ENCODE data around the gene MVB12B.
"Not testable (repeated sequence)": the region's sequence is repeated elsewhere in the genome, so short reads cannot be mapped to it uniquely, and the experiment has no call there.

The MVB12B gene

GRCh38 chr9:126326228-126327005 lies at the start of gene MVB12B:
Gene MVB12B (plus strand): TSS chr9:126326829. CDS start chr9:126326930, 101 bp downstream.
- peak; percentile 24 for DNase-seq

DNA sequence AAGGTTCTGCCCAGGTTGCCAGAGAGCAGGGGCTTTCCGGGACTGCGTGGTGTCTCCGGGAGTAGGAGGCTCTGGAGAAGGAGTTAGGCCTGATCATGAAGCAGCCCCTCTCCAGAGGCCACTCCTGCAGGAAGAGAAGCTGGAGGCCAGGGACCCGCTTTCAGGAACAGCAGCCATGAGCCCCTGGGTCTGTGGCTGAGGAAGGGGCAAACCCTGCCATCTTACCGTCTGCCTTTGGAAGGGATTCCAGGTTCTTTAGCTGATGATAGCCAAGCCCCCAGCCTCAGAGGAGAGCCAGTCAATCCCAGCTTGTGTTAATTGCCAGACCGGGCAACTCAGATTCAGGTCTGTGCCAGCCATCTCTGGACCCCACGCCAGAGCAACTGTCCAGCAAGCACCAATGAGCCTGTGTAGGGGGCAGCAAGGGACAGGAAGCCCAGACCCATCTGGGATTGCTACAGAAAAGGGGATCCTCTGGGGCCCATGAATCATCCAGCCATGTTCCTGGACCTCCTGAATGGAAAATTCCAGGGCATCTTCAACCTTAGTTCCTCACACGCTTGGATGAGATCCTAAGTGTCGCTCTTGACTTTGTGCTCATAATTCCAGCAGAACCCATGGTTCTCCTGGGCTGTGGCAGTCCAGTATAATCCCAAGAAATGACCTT lies 42.7 kb upstream of the MVB12B start:
- no peak for DNase-seq

- not testable (repeated sequence) for DNase-seq
Measured at GRCh38 chr9:126285652-126286051, 41.0 kb upstream of the MVB12B start.

- no peak for DNase-seq
Measured at GRCh38 chr9:126287166-126287866, 39.3 kb upstream of the MVB12B start.

DNA sequence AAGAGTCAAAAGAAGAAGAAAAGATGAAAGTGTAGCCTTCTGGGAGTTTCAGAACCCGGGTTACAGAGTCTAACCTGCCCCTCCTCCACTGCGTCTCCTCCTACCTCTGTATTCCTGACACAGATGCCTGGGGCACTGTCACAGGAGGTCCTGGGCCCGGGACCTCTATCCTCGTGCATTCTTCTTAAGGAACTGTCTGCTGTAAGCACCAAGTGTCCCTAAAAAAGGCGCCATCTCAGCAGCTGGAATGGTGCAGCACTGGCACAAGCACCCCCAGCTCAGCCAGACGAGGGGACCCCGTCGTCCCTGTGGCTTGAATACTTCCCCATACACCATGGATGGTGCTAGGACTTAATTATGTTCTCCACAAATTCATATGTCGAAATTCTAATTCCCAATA lies 35.8 kb upstream of the MVB12B start:
- DNase-seq, result no peak

- DNase-seq, result no peak
Measured at GRCh38 chr9:126291925-126292324, 34.7 kb upstream of the MVB12B start.

DNA sequence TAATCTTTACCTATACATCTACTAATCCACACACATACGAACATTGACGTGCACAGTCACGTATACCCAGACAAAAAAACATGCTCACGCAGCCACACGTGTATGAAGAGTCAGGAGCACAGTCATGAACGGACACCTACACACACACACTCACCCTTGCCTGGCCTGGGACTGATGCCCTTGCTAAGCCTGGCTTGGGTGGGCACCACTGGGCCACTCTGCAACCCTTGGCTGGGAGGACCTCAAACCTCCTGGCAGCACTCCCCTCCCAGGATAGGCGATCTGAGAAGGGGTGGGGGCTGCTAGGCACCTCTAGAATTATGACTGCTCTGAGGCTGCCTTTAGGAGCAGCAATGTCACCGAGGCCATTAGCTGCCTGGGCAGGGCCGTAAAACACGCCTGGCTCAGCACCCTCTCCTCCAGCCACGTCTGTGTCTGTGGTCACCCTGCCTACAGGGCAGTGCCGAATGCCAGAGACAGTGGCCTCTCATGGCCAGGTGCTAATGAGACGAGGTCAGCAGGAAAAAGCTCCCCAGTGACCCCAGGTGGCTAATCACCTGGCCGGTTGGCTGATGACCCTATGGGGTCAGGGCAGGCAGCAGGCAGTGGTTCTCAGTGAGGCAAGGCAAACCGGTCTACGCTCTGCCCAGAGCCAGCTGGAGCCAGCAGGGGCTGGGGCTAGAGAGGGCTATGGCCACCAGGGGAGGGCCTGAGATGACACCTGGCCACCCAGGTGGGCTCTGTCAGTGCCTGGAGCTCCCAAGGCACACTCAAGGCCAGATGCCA lies 33.7 kb upstream of the MVB12B start:
- no peak for DNase-seq

- DNase-seq, result no peak
Measured at GRCh38 chr9:126293522-126293889, 33.1 kb upstream of the MVB12B start.

DNA sequence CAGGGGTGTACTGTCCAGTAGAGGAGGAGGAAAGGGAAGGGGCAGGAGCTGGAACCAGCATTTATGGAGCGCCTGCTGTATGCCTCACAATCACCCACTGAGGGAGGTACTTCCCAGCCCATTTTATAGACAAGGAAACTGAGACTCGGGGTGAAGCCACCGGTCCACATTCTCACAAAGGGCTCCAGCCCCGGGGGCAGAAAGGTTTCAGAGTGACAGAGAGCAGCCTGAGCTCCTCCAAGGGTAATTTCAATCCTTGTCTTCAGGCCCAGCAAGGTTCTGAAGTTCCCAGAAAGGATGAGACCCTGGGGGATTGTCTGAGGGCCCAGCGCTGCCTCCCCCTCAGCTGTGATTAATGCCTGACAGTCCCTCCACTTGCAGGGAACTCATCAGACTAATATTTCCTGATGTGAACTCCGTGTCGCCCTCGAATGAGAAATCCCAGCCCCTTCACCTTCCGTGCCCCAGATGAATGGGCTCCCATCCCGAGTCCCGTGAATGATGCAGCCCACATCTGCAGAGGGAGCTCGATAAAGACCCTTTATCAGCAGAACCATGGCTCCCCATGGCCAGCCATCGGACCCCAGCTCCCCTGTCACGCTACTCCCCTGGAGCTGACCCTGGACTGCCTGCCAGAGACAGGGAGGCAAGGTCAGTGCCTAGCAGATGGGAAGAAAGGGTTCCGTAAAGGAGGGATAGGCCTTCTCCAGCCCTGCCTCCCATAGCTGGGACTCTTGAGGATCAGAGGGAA lies 32.1 kb upstream of the MVB12B start:
- DNase-seq, result no peak

DNA sequence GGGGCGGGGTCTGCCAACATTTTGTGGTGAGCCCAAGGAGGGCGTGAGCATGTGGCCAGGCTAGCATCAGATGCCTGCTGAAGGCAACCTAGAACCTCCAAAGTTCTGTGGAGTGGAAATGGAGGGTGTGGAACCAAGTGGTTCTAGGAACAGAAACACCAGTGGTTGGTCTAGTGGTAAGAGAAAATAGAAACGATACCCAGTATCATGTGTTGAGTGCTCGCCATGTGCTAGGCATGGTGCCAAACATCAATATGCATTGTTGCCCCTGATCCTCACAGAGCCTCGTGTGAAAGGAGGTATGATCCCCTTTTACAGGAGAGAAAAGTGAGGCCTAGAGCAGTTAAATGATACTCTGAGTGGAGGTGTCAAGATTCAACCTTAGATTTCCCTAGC lies 31.5 kb upstream of the MVB12B start:
- no peak for DNase-seq

DNA sequence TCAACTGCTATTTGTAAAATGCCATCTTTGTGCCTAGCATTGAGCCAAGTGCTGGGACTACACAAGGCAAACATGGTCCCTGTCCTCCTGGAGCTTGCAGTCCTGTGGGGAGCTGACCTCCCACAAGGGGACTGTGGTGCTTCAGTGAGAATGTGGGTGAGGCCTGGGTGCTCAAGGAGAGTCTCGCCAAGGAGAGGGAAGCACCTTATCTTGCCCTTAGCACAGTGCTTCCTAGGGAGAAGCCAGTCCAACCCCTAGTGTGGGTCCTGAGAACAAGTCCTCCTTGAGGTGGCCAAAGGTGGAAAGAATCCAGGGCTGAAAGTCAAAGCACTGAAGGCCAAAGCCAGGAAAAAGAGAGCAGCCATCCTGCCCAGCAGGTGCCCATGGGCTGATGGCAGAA lies 31.1 kb upstream of the MVB12B start:
- no peak for DNase-seq

- no peak for DNase-seq
Measured at GRCh38 chr9:126295936-126296600, 30.6 kb upstream of the MVB12B start.

DNA sequence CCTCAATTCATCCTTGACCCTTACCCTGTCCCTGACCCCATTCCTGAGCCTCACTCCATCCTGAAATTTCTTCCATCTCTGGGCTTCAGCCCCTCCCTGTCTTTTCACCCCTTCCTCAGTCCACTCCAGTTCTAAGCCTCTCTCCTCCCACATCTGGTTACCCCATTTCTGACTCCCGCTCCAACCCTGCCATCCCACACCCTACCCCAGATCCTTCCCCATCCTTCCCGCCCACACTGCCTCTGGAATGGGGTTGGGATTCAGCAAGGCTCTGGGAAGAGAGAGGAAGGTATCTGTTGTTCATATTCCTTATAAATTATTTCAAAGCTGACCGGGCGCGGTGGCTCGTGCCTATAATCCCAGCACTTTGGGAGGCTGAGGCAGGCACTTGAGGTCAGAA lies 29.9 kb upstream of the MVB12B start:
- DNase-seq, result no peak

- no peak for DNase-seq
Measured at GRCh38 chr9:126297661-126298060, 29.0 kb upstream of the MVB12B start.

DNA sequence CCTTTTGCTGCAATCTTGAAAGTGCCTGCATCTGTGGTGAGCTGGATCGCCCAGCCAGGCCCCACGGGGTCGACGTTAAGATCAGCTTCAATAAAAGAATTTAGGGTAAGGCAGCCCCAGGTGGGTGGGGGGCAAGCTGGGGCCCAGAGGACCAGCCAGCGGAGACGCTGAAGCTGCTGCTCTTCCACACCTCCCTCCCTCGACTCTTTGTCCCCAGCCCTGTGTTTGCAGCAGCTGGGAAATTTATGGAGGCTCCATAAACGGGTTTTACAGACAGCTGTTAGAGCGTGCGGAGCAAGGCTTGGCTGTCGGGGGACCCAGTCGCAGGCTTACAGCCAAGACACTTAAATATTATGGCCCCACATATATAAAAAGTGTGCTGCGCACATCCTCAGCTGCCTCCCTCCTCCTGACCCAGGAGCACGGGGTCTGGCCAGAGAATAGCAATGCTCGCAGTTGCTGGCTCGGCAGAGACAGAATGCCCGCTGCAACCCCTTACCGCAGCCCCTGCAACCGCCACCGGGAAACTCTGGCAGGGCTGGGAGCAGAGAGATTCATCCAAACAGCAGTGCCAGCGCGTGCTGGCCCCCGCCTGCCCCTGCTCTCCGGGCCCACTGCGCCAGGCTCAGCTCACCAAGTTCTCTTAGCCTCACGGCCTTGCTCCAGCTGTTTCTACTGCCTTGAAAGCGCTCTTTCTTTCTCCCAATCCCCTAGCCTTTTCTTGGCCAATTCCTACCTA lies 28.4 kb upstream of the MVB12B start:
- no peak for DNase-seq

DNA sequence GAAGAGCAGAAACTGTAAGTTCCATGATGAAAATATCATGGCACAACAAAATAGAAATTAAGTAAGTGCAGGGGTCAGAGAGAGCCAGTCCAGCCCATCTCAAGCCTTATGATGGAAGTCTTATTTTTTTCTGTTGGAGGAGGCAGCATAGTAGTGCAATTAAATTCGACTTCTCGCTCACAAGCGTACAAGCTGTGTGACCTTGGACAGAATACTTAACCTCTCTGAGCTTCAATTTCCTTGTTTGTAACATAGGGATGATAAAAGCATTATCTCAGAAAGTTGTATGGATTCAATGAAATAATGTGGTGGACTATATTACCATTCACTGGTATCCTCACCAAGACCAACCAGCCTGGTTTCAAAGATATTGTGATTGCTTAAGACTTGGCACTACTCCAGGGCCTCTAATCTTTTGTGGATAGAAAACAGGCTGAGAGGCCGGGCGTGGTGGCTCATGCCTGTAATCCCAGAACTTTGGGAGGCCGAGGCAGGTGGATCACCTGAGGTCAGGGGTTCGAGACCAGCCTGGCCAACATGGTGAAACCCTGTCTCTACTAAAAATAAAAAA lies 26.8 kb upstream of the MVB12B start:
- DNase-seq, result no peak

DNA sequence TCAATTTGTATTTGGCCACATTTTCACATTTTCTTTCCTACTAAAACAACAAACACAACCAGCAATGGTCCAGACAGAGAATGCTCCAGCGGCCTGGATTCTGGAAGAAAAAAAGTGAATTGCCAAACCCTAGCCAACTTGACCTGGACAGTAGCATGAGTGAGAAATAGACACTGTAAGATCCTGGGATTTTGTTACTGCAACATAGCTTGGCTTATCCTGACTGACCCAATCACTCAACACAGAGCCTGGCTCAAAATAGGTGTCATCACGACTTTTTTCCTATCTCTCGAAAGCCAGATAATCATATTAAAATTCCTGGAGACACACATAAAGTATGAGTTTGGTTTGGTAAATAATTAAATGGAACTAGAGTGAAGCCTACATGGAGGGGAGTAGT lies 25.4 kb upstream of the MVB12B start:
- no peak for DNase-seq

DNA sequence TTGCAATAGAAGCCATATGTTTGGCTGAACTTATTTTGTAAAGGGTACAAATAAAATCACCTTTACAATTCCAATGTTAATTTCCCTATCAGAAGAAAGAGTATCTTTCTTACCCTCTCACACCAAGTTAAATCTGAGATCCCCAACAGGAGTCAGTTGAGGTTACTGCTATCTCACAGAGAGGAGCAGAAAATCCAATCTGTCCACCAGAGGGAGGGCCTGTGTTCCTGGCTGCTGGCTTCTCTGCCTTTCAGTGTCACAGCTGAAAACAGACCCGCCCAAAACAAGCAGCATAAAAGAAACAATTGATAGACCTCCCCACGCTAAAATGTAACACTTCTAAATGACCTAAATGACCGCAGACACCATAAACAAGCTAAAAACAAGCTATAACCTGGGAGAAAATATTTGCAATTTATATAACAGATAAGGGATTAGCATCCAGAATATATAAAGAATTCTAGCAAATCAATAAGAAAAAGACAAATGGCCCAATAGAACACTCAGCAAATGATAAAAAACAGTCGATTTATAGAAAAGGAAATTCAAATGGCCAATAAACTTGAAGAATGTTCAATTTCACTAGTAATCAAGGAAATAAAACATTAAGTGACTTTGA lies 24.5 kb upstream of the MVB12B start:
- peak; percentile 76 for DNase-seq

DNA sequence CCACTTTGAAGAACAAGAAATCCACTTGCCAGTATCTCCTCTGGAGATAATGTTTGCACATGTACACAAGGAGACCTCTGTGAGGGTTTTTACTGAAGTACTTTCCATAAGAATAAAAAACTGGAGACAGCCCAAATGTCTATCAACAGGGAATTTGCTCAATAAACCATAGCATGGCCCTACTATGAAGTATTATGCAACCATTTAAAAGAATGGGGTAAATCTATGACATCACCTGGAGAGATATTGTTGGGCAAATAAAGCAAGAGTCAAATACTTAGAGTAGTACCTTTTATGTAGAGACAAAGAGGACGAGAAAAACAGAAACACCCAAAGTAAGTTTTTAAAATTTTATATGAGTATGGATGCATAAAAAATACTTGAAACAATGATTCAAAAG lies 23.9 kb upstream of the MVB12B start:
- no peak for DNase-seq

GRCh38 chr9:126303488-126303887 lies 23.1 kb upstream of the MVB12B start:
- no peak for DNase-seq
